Epithelial cell of proximal tubule (primary cell): Measurements from ENCODE around the gene MED22. TPM values are rescaled to one million over a fixed set of nuclear protein-coding genes. Genes with fewer than 3 reads are reported as not detected.
"Not testable (repeated sequence)": the region's sequence is repeated elsewhere in the genome, so short reads cannot be mapped to it uniquely, and the experiment has no call there.

ENCODE experiments used
- DNase-seq: peaks from one replicate; pipeline ENCODE4 v3.0.0-alpha.2; 2011; ENCODE audit warnings: low read depth
- H3K4me3 ChIP-seq: 2 replicates; pipeline ENCODE4 v1.5.1; 2011; ENCODE audit warnings: low read depth, mild to moderate bottlenecking, low read length
- total RNA-seq: library from RNA; depleted of rRNA; stranded (reverse); fragments of >200 nt; gene quantifications from 2 replicates; pipeline ENCODE4 v1.2.3, GENCODE V29; 2015
- TF ChIP-seq, protein P1 (sequence below): conservative IDR thresholded peaks from 2 replicates; pipeline ENCODE4 v1.5.1; 2012; ENCODE audit warnings: low read depth, mild to moderate bottlenecking, low read length

The MED22 gene
- total RNA-seq, 1 donor from 2014 or later = 18.4 TPM

DNA sequence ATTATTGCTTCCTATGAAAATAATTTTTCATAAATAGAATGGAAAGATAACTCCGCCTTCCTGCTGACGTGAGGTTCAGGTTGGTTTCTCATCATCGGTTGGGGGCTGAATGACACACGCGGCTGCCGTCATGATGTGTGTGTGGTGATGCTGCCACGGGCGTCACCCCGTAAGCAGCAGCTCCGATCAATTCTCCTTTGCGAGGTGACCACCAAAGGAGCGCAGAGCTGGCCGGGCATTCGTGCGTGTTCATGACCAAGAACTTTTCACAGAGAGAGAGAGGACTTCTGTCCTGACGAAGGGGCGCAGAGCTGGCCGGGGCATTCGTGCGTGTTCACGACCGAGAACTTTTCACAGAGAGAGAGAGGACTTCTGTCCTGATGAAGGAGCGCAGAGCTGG is 42.2 kb downstream of the MED22 start:
- TF ChIP-seq, protein P1, sequence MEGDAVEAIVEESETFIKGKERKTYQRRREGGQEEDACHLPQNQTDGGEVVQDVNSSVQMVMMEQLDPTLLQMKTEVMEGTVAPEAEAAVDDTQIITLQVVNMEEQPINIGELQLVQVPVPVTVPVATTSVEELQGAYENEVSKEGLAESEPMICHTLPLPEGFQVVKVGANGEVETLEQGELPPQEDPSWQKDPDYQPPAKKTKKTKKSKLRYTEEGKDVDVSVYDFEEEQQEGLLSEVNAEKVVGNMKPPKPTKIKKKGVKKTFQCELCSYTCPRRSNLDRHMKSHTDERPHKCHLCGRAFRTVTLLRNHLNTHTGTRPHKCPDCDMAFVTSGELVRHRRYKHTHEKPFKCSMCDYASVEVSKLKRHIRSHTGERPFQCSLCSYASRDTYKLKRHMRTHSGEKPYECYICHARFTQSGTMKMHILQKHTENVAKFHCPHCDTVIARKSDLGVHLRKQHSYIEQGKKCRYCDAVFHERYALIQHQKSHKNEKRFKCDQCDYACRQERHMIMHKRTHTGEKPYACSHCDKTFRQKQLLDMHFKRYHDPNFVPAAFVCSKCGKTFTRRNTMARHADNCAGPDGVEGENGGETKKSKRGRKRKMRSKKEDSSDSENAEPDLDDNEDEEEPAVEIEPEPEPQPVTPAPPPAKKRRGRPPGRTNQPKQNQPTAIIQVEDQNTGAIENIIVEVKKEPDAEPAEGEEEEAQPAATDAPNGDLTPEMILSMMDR = no peak
- DNase-seq = no peak
- no peak overlapping the region for H3K4me3 ChIP-seq

DNA sequence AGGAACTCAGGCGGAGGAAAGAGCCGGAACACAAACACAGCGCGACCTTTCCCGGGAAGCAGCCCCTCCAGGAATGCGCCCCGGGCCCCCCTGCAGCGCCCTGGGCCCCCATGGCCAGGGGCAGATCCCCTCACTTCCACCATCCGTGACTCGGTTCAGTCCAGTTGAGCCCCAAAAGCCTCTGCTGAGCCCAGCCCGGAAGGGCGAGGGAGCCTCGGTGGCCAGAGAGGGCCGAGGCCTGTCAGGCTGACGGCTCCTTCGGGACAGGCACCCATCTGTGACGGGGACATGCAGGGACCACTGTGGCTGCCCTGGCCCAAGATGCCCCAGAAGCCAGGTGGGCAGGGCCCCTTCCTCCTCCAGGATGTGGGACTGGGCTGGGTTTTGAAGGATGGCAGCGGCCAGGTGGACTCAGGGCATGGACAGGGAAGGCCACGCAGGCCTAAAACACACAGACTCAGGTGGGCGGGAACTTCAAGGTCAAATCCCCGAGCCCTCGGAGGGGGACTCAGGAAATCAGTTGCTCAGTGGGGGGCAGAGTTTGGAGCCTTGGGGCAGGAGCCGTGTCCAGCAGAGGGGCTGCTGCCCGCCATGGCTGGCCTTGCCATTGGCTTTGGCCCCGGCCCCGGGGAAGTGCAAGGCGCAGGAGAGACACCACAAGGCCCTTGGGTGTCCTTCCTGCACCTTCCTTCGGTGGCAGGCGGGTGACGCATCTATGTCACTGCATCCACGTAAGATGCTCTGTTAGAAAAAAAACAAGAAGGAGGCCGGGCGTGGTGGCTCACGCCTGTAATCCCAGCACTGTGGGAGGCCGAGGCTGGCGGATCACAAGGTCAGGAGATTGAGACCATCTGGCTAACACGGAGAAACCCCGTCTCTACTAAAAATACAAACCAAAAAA is 43.2 kb downstream of the MED22 start:
- DNase-seq = no peak
- TF ChIP-seq, protein P1 = no peak
- H3K4me3 ChIP-seq = no peak overlapping the region

DNA sequence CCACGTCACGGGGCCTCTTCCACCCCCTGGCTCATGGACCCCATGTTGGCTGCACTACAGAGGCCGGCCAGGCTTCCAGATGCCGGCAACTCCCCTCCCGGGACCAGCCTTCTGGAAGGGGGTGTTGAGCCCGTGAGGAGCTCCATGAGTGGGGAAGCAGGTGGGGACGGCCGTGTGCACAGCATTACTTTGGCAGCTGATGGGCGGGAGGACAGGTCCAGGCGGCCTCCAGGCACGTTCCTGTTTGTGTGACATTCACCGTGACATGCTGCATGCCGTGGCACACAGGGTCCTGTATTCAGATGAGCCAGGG is 43.8 kb downstream of the MED22 start:
- TF ChIP-seq, protein P1 = no peak
- DNase-seq = no peak
- no peak overlapping the region for H3K4me3 ChIP-seq

DNA sequence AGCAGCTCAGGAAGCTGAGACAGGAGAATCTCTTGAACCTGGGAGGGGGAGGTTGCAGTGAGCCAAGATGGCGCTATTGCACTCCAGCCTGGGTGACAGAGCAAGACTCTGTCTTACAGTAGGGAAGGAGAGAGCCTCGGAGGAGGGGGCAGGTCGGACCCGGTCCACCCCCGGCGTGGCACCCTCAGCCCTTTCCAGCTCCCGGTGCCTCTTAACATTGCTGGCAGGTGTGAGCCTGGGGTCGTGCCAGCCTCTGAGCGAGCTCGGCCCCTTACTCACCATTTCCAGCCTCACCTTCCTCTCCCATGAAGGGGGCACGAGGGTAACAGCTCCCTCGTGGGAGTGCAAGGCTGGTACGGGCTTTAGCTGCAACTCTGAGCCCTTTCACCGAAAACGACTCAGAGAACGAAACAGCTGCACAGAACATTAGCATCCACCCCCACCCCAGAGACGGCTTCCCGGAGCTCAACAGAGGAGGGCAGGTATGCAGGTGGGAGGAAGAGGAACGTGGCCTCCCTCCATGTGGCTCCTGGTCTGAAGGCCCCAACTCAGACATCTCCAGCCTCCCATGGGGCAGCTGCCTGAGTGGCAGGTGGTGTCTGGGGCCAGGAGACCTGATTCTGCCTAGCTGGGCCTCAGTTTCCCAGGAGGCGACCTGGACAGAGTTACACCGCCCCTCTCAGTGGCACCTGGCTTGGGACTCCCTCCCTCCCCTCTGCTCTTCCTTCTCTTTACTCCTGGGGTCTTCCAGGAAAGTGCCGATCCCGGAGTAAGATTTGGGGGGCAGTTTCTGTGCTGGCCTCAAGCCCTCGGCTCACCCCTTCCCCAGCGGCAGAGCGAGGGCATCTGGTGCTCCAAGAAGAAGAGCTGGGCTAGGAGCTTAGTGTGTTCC is 44.4 kb downstream of the MED22 start:
- TF ChIP-seq, protein P1 = no peak
- no peak overlapping the region for H3K4me3 ChIP-seq
- no peak for DNase-seq

DNA sequence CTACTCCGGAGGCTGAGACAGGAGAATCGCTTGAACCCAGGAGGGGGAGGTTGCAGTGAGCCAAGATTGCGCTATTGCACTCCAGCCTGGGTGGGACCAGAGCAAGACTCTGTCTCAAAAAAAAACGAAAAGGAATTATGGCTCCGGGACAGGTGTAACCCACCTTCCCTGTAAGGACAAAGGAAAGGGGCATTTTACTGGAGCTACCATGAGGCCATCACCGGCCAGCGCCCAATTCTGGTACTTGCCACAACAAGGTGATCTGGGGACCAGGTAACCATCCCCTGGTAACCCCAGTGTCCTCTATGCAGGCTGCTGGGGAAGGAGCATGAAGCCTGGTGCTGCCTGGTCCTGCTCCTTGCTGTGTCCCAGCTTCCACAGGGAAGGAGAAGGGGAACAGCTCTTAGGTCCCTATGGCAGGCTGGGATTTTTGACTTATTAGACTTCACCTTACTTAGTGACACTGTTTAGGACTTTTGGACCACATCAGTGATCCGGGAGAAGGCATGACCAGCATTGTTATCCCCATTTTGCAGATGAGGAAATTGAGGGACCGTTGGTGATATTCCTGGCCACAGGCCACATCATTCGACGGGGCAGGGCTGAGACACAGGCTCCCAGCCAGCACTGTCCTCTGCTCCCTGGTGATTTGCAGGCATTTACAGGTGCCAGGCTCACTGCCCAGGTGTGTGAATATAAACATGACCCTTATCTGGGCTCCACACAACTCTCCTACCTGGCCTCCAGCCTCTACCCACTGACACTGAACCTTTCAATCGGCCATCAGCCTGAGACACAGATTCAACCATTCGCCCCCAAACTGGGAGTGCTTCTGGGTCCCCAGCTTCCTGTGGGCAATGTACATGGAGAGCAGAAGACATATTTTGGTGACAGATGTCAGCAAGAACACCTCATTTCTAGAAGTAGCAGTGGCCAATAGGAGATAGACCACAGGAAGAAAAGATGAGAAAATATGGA is 46.4 kb downstream of the MED22 start:
- TF ChIP-seq, protein P1 = no peak
- no peak overlapping the region for H3K4me3 ChIP-seq
- DNase-seq = no peak

DNA sequence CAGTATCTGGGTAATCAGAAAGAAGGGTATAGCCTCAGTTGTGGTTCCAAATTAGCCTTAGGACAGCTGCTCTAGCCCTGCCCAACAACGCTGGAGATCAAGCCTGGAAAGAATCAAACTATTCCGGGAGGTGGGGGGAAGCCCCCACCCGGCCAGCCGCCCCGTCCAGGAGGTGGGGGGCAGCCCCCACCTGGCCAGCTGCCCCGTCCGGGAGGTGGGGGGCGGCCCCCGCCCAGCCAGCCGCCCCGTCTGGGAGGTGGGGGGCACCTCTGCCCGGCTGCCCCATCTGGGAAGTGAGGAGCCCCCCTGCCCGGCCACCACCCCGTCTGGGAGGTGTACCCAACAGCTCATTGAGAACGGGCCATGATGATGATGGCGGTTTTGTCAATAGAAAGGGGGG is 47.9 kb downstream of the MED22 start:
- H3K4me3 ChIP-seq, DNase-seq: not testable (repeated sequence)
